Activated CD4-positive, alpha-beta T cell treated with anti-CD3 and anti-CD28 coated beads for 36 hours (primary cell): ENCODE results near the gene ERP44. TPM values are rescaled to one million over a fixed set of nuclear protein-coding genes. Genes with fewer than 3 reads are reported as not detected.
"Not testable (repeated sequence)": the region's sequence is repeated elsewhere in the genome, so short reads cannot be mapped to it uniquely, and the experiment has no call there.

Experiments
- ATAC-seq: fragments of 200-7000 bp; cut with Tn5 transposase; one replicate; pipeline ENCODE4 v1.10.0; 2021; ENCODE audit warnings: mild to moderate bottlenecking, moderate library complexity
- CTCF ChIA-PET: fragments of 350-600 bp; sonication (Branson Sonifier 250); formaldehyde crosslinking; loops from one replicate; lab custom pipeline; 2021; ENCODE audit warnings: antibody characterized with exemption; lab: Charles Lee
- POLR2A ChIA-PET: fragments of 350-600 bp; sonication (Branson Sonifier 250); formaldehyde crosslinking; loops from one replicate; lab custom pipeline; 2021; ENCODE audit warnings: antibody characterized with exemption, inconsistent platforms; lab: Charles Lee
- DNase-seq: peaks from one replicate; pipeline ENCODE4 v3.0.0-alpha.2; 2020
- H3K27ac Mint-ChIP-seq: one replicate; pipeline ENCODE4 v1.8.0; 2021; ENCODE audit warnings: mixed read lengths
- H3K27me3 Mint-ChIP-seq: one replicate; pipeline ENCODE4 v1.8.0; 2021; ENCODE audit warnings: mixed read lengths
- H3K36me3 Mint-ChIP-seq: one replicate; pipeline ENCODE4 v1.8.0; 2021; ENCODE audit warnings: low read depth, mixed read lengths
- H3K4me1 Mint-ChIP-seq: one replicate; pipeline ENCODE4 v1.8.0; 2021; ENCODE audit warnings: mixed read lengths
- H3K4me3 Mint-ChIP-seq: one replicate; pipeline ENCODE4 v1.8.0; 2021; ENCODE audit warnings: mild to moderate bottlenecking, moderate library complexity, mixed read lengths
- H3K9me3 Mint-ChIP-seq: one replicate; pipeline ENCODE4 v1.8.0; 2021; ENCODE audit warnings: low read depth, mixed read lengths
- intact Hi-C, 2 experiments: fragments of 100-400 bp; cut with DNase I in 1 of 2; cut with micrococcal nuclease in 1 of 2; formaldehyde crosslinking; loops; one replicate each; pipeline versions ENCODE4 v1.14.2 to v1.15.1; 2022 to 2024; cut with DNase I, micrococcal nuclease
- total RNA-seq, 2 experiments: library from RNA; stranded (reverse); gene quantifications; one replicate each; pipeline ENCODE4 v1.2.3, GENCODE V29; 2021

ERP44 gene
- 10 to 100 TPM; 12.0 to 12.4 TPM for total RNA-seq

DNA sequence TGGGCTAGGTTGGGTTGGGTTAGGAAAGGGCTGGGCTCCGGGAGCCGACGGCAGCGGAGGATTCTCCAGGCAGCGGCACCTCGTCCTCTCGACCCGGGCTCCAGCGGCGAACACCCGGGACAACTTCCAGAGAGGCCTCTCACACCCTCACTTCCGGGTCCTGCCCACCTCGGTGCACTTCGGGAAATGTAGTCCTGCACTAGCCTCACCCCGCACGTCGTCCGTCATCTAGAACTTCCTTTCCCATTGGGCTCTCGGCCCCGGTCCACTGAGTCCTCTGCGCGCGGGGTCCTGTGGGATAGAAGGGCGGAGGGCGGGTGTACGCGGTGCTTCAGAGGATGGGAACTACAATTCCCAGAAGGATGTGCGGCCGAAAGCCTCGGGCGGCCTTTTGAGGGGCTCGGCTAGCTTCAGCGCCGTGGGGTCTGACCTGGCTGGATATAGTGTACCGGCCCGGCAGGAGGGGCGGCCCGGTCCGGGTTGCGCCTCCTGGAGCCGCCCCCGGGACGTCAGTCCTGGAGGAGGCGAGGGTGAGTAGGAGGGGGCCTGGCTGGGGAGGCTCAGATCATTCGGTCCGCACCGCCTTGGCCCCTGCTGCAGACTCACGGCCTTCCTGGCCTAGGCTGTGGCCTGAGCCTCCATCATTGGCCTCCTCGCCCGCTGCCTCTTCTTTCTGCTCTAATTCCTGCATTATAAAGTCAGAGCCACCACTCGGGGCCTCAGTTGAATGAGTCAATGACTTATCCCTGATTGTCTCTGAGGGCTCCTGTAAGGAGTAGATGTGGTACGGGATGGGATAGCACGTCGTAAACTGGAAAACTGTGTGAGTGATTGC, at the start of gene ERP44, which contains the start of gene INVS:
TSS of gene ERP44 (minus strand) at position 114 of the 835 bp plus-strand sequence. CDS start 160 bp downstream, outside the sequence.
TSS of gene INVS (plus strand) at position 357 of the 835 bp plus-strand sequence. CDS start 5,279 bp downstream, outside the sequence.
- CTCF ChIA-PET, result interaction anchor here (0.7 to 1.0 kb wide), 2 partner anchors 14 to 50 kb away, joined by 3 to 4 read pairs; no protein-coding TSS in a partner anchor
- intact Hi-C loops, result loop anchor here (1.0 to 10.0 kb wide), 11 partner anchors 192 to 1299 kb away; partner anchors contain the start of genes MRPL50 (in 2 of the 2), STX17 (in 2 of the 2), ZNF189 (in 2 of the 2) and MSANTD3 (in 1 of the 2)
- Mint-ChIP-seq H3K4me3 (peak within 1 kb of the TSS; percentile 100), H3K27me3 (no peaks in the 10 kb centered on the region), H3K4me1 (peaks cover 24% of the 10 kb centered on the region), H3K27ac (peak within 1 kb of the TSS; percentile 97), H3K9me3 (no peaks in the 10 kb centered on the region), H3K36me3 (peaks cover 3% of the 10 kb centered on the region)
- ATAC-seq, result peak; percentile 99
- DNase-seq, result peak; percentile 98
- POLR2A ChIA-PET, result interaction anchor here (0.6 kb wide), 1 partner anchor 237 kb away, joined by 3 read pairs; no protein-coding TSS in a partner anchor

DNA sequence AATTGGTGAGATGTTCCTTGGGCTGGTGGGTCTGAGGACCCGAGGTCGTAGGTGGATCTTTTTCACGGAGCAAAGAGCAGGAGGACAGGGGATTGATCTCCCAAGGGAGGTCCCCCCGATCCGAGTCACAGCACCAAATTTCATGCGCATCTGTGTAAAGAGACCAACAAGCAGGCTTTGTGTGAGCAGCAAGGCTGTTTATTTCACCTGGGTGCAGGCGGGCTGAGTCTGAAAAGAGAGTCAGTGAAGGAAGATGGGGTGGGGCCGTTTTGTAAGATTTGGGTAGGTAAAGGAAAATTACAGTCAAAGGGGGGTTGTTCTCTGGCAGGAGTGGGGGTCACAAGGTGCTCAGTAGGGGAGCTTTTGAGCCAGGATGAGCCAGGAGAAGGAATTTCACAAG, 47.2 kb upstream of the ERP44 start:
- H3K4me1 Mint-ChIP-seq, H3K36me3 Mint-ChIP-seq, DNase-seq, H3K9me3 Mint-ChIP-seq, H3K4me3 Mint-ChIP-seq, H3K27me3 Mint-ChIP-seq, H3K27ac Mint-ChIP-seq, intact Hi-C loops, CTCF ChIA-PET, ATAC-seq: not testable (repeated sequence)
- POLR2A ChIA-PET, result interaction anchor here (0.5 kb wide), 1 partner anchor 34 kb away, joined by 3 read pairs; no protein-coding TSS in a partner anchor

DNA sequence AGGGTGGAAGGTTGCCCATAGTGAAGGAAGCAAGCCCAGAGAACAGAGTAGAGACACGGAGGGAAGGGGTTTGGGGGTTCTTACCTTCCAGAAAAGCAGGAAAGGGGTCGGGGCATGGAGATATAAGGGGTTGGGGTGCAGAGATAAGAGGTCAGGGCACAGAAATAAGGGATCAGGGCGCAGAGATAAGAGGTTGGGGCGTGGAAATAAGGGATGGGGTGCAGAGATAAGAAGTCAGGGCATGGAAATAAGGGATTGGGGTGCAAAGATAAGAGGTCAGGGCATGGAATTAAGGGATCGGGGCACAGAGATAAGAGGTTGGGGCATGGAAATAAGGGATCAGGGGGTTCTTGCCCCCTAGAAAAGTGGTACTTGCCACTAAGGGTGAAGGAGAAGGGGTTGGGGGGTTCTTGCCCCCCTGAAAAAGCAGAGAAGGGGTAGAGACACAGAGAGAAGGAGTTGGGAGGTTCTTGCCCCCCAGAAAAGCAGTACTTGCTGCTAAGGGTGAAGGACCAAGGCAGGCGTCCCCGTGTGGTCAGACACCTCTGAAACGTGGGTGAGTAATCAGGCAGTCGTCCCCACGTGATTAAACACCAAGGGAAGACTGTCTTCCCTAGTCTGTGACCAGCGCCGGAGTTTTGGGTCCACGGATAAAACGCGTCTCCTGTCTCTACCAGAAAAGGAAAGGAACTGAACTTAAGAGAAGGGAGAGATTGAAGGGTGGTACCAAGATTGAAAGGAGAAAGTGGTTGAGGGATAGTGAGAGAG, 46.6 kb upstream of the ERP44 start:
- CTCF ChIA-PET, H3K27me3 Mint-ChIP-seq, H3K36me3 Mint-ChIP-seq, H3K27ac Mint-ChIP-seq, DNase-seq, ATAC-seq, H3K9me3 Mint-ChIP-seq, intact Hi-C loops, H3K4me3 Mint-ChIP-seq, H3K4me1 Mint-ChIP-seq, POLR2A ChIA-PET: not testable (repeated sequence)

DNA sequence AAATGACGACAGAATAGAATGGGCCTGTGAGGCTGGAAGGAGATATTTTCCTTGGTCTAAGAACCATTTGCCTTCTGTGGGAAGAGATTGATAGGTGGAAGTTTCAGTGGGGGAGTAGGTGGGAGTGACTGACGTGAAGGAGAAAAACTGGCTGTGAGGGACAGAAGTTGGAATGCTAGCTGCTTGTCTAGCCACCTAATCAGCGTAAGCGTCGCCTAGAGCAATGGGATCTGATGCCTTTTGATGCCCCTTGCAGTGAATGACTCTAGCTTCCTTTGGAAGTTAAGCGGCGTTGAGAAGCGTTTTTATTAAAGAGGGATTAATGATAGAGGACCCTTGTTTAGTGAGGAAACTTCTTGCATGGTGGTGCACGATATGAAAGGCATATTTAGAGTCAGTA, 43.1 kb upstream of the ERP44 start:
- POLR2A ChIA-PET, CTCF ChIA-PET, intact Hi-C loops, H3K27ac Mint-ChIP-seq, H3K36me3 Mint-ChIP-seq, H3K4me3 Mint-ChIP-seq, ATAC-seq, DNase-seq, H3K4me1 Mint-ChIP-seq, H3K9me3 Mint-ChIP-seq, H3K27me3 Mint-ChIP-seq: not testable (repeated sequence)

DNA sequence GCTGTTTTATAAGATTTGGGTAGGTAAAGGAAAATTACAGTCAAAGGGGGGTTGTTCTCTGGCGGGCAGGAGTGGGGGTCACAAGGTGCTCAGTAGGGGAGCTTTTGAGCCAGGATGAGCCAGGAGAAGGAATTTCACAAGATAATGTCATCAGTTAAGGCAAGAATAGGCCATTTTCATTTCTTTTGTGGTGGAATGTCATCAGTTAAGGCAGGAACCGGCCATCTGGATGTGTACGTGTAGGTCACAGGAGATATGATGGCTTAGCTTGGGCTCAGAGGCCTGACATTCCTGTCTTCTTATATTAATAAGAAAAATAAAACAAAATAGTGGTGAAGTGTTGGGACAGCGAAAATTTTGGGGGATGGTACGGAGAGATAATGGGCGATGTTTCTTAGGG, 41.5 kb upstream of the ERP44 start:
- POLR2A ChIA-PET, H3K27ac Mint-ChIP-seq: not testable (repeated sequence)

DNA sequence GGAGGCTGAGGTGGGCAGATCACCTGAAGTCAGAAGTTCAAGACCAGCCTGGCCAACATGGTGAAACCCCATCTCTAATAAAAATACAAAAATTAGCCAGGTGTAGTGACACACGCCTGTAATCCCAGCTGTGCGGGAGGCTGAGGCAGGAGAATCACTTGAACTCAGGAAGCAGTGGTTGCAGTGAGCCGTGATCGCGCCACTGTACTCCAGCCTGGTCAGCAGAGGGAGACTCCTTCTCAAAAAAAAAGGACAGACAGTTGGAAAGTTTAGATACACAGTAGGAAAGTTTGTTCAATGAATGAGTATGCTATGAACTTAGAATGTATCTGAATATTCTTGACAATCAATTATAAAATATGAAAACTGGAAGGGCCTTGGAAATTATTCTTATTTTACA, 38.0 kb upstream of the ERP44 start:
- H3K4me3 Mint-ChIP-seq, intact Hi-C loops, H3K27me3 Mint-ChIP-seq, H3K27ac Mint-ChIP-seq, H3K9me3 Mint-ChIP-seq, ATAC-seq, H3K36me3 Mint-ChIP-seq, DNase-seq, H3K4me1 Mint-ChIP-seq, POLR2A ChIA-PET, CTCF ChIA-PET: not testable (repeated sequence)

More for the DNA sequence above, 41.5 kb upstream of the ERP44 start:
- H3K4me3 Mint-ChIP-seq, ATAC-seq, H3K4me1 Mint-ChIP-seq, intact Hi-C loops, H3K36me3 Mint-ChIP-seq, DNase-seq, H3K27me3 Mint-ChIP-seq, CTCF ChIA-PET, H3K9me3 Mint-ChIP-seq: not testable (repeated sequence)

DNA sequence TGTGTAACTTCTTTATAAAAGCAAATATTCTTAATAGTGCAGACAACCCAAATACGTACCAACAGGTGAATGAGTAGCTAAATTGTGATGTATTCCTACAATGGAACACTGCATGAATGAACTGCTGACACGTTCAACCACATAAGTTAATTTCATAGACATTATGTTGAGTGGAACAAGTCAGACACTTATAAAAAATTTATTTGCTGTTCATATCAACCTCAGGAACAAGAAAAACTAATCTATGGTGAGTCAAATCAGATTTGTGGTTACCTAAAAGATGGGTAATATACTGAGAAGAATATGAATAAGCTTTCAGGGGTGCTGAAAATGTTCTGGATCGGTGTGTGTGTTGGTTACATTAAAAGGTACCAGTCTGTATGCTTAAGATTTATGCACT, 35.9 kb upstream of the ERP44 start:
- POLR2A ChIA-PET, result interaction anchor here (0.6 kb wide), 1 partner anchor 273 kb away, joined by 3 read pairs; no protein-coding TSS in a partner anchor
- peaks cover 3% of the 10 kb centered on the region for H3K4me1 Mint-ChIP-seq
- CTCF ChIA-PET, result interaction anchor here (0.6 kb wide), 1 partner anchor 194 kb away, joined by 3 read pairs; no protein-coding TSS in a partner anchor
- peaks cover 9% of the 10 kb centered on the region for H3K36me3 Mint-ChIP-seq
- no peaks in the 10 kb centered on the region for H3K27me3 Mint-ChIP-seq
- ATAC-seq (peak; percentile 77), DNase-seq (no peak)
- H3K4me3 Mint-ChIP-seq, result no peak overlapping the region
- intact Hi-C loops, result no loop called here
- no peak overlapping the region for H3K27ac Mint-ChIP-seq
- H3K9me3 Mint-ChIP-seq, result no peaks in the 10 kb centered on the region

DNA sequence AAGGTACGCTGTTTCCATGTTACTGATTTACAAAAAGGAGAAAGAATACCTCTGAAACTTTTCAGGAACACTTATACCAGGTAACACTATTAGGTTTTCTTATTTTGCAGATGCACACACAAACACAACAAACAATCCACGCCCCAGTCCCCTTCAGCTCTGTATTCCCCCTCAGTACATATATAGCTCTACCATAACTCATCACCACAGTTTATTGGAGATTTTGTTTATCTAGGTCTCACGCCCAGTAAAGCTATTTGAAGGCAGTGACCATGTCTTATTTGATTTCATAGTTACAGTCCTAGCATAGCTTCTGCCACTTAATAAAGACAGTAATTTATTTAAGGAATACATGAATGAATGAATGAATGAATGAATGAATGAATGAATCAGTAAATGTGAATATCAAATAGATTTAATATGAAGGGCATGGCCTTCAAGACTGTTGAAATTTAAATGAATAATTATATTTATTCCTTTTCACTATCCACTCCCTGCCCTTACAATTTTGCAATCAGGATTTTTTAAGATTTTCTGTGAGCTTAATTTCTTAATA, 33.2 kb upstream of the ERP44 start:
- H3K36me3 Mint-ChIP-seq, result peaks cover 14% of the 10 kb centered on the region
- ChIA-PET CTCF (no interaction called here), POLR2A (no interaction called here)
- no peaks in the 10 kb centered on the region for H3K27me3 Mint-ChIP-seq
- no peak overlapping the region for H3K27ac Mint-ChIP-seq
- H3K9me3 Mint-ChIP-seq, result no peaks in the 10 kb centered on the region
- H3K4me3 Mint-ChIP-seq, result no peak overlapping the region
- DNase-seq, result no peak
- ATAC-seq, result no peak
- intact Hi-C loops, result no loop called here
- peaks cover 3% of the 10 kb centered on the region for H3K4me1 Mint-ChIP-seq

DNA sequence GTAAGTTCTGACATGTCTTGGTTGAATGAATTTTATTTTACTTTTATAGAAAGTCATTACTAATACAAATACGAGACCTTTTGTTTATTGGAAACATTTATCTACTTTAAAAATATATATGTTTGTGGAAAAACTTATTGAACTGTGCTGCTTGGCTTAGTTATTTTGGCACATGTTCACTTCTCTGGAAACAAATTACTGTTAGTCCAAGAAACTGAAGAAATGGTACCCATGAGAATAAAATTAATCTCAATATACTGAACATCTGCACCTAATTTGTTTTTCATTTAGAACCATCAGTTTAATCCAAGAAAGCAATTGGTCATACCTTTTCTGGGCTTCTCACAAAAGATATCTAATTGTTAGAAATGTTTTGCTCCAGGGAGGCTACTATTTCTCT, 32.4 kb upstream of the ERP44 start:
- CTCF ChIA-PET, result no interaction called here
- DNase-seq (no peak), ATAC-seq (no peak)
- intact Hi-C loops, result no loop called here
- POLR2A ChIA-PET, result no interaction called here
- no peak overlapping the region for H3K27ac Mint-ChIP-seq
- H3K36me3 Mint-ChIP-seq, result peaks cover 18% of the 10 kb centered on the region
- peaks cover 3% of the 10 kb centered on the region for H3K4me1 Mint-ChIP-seq
- H3K4me3 Mint-ChIP-seq, result no peak overlapping the region
- H3K9me3 Mint-ChIP-seq, result no peaks in the 10 kb centered on the region
- no peaks in the 10 kb centered on the region for H3K27me3 Mint-ChIP-seq

DNA sequence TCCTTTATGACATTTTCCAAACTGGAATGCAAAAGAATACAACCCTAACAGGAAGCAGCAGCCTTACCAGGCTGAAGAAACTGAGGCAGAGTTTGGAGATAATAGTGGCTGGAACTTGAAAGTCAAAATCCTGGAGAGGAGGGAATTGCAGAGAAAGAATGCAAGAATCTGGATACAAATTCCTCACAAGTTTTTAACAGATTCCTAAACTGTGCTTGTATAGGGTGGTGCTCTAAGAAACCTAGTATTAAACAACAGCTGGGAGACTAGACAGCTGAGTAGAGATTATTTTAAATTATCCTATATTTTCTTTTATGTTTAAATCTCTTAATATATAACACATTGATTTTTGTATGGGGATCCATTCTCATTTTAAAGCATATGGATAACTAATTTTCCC, 31.0 kb upstream of the ERP44 start:
- ChIA-PET CTCF (no interaction called here), POLR2A (no interaction called here)
- Mint-ChIP-seq H3K27ac (no peak overlapping the region), H3K4me1 (peaks cover 3% of the 10 kb centered on the region), H3K4me3 (no peak overlapping the region), H3K9me3 (no peaks in the 10 kb centered on the region), H3K36me3 (peaks cover 21% of the 10 kb centered on the region), H3K27me3 (no peaks in the 10 kb centered on the region)
- DNase-seq (no peak), ATAC-seq (no peak)
- intact Hi-C loops, result no loop called here

DNA sequence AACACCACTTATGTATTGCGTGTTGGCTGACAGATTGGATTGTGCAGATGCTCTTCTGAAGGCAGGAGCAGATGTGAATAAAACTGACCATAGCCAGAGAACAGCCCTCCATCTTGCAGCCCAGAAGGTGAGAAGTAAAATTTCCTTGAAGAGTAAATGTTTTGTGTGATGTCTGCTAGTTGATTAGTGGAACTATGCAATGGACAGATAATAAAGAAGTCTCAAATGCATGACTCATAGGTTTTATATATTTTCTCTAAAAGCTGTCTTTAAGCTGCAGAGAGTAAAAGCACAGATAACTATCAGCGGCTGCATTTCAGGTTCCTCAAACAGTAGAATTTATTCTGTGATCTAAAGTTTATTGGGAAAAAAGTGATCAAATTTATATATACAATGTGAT, 27.6 kb upstream of the ERP44 start:
- Mint-ChIP-seq H3K4me3 (no peak overlapping the region), H3K4me1 (peaks cover 2% of the 10 kb centered on the region), H3K36me3 (peaks cover 16% of the 10 kb centered on the region), H3K27ac (no peak overlapping the region), H3K27me3 (no peaks in the 10 kb centered on the region), H3K9me3 (no peaks in the 10 kb centered on the region)
- DNase-seq, result no peak
- ChIA-PET POLR2A (no interaction called here), CTCF (no interaction called here)
- no peak for ATAC-seq
- intact Hi-C loops, result no loop called here
